Sigmoid colon (tissue), 3 donors: Measurements from ENCODE around the gene SNX11.

Experiments used
- POLR2A ChIP-seq, 2 donors: fragments of 450-650 bp; IDR thresholded peaks; one replicate each; pipeline ENCODE4 v1.6.1; 2016; ENCODE audit warnings: antibody characterized with exemption in 2 of 2, mild to moderate bottlenecking in 2 of 2, moderate library complexity in 2 of 2
- TF ChIP-seq, protein P1 (sequence below), 4 experiments: fragments of 450-650 bp in 3 of 4; fragments of 200-600 bp in 1 of 4; IDR thresholded peaks; one replicate each; pipeline ENCODE4 v1.5.1; 2016 to 2019; ENCODE audit warnings: antibody characterized with exemption in 4 of 4, mild to moderate bottlenecking in 3 of 4, moderate library complexity in 2 of 4

- TF ChIP-seq, protein P1, sequence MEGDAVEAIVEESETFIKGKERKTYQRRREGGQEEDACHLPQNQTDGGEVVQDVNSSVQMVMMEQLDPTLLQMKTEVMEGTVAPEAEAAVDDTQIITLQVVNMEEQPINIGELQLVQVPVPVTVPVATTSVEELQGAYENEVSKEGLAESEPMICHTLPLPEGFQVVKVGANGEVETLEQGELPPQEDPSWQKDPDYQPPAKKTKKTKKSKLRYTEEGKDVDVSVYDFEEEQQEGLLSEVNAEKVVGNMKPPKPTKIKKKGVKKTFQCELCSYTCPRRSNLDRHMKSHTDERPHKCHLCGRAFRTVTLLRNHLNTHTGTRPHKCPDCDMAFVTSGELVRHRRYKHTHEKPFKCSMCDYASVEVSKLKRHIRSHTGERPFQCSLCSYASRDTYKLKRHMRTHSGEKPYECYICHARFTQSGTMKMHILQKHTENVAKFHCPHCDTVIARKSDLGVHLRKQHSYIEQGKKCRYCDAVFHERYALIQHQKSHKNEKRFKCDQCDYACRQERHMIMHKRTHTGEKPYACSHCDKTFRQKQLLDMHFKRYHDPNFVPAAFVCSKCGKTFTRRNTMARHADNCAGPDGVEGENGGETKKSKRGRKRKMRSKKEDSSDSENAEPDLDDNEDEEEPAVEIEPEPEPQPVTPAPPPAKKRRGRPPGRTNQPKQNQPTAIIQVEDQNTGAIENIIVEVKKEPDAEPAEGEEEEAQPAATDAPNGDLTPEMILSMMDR (IDR thresholded peaks at IDR 0.05) = no peak
- TF ChIP-seq POLR2A (IDR thresholded peaks at IDR 0.05) = no peak
Measured at GRCh38 chr17:48123776-48124388, 16.3 kb downstream of the SNX11 start.
